AG09309 (cell line): ENCODE data around the gene WHAMM.

Experiments
- DNase-seq: peaks from one replicate; pipeline ENCODE4 v3.0.0-alpha.2; 2010; ENCODE audit warnings: low read depth
- H3K4me3 ChIP-seq: 2 replicates; pipeline ENCODE4 v1.5.1; 2011; ENCODE audit warnings: mild to moderate bottlenecking, low read depth, low read length, moderate library complexity; ENCODE audit not compliant: control insufficient read depth
- CTCF ChIP-seq: IDR thresholded peaks from 2 replicates; pipeline ENCODE4 v1.5.1; 2011; ENCODE audit warnings: mild to moderate bottlenecking, low read depth, low read length, inconsistent platforms; ENCODE audit not compliant: insufficient read depth, control insufficient read depth; ENCODE audit errors: missing control alignments

Gene WHAMM

DNA sequence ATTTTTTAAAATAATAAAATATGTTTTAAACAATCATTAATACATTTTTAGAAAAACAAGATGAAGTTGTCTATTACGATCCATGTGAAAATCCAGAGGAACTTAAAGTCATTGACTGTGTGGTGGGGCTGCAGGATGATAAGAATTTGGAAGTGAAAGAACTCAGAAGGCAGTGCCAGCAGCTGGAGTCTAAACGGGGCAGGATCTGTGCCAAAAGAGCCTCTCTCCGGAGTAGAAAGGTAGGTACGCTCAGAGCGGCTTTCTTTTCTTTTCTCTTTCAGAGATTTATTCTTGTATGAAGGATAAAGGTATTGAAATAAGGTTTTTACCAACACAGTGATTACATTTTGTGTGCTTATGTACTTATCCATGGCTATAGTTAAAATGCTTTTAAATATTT, 13.6 kb downstream of the WHAMM start:
- TF ChIP-seq CTCF = no peak
- no peak for DNase-seq
- H3K4me3 ChIP-seq = no peak overlapping the region

- TF ChIP-seq CTCF = no peak
- no peak overlapping the region for H3K4me3 ChIP-seq
- DNase-seq = no peak
Observed at GRCh38 chr15:82828075-82828474, 18.6 kb downstream of the WHAMM start.

- TF ChIP-seq CTCF = no peak
- DNase-seq = no peak
- H3K4me3 ChIP-seq = no peak overlapping the region
Observed at GRCh38 chr15:82829234-82829633, 19.8 kb downstream of the WHAMM start.

DNA sequence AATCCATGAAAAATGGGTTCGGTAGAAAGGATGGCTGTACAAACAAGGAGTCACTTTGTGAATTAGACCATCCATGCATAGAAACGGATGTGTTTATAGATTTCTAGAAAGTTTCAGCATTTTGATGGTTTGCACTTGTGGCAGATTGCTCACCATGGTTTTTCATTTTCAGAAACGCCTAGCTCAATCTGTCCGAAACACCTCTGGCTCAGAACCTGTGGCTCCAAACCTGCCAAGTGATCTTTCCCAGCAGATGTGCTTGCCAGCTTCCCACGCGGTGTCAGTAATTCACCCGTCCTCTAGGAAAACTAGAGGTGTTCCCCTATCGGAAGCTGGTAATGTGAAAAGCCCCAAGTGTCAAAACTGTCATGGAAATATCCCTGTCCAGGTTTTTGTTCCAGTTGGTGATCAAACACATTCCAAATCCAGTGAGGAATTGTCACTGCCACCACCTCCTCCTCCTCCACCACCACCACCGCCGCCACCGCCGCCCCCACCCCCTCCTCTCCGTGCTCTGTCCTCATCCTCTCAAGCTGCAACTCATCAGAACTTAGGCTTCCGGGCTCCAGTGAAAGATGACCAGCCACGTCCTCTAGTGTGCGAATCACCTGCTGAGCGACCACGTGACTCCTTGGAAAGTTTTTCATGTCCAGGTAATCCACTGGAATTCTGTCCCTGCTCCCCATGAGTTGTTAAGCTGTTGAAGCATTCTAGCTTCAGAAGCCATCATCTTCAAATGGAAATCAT, 21.2 kb downstream of the WHAMM start:
- DNase-seq = no peak
- H3K4me3 ChIP-seq = no peak overlapping the region
- TF ChIP-seq CTCF = no peak

GRCh38 chr15:82831894-82832600, 22.6 kb downstream of the WHAMM start:
- no peak for TF ChIP-seq CTCF
- no peak for DNase-seq

GRCh38 chr15:82832601-82833361, 23.4 kb downstream of the WHAMM start:
- peak; percentile 12 for TF ChIP-seq CTCF
- H3K4me3 ChIP-seq = no peak overlapping the region
- DNase-seq = peak; percentile 58

More at GRCh38 chr15:82831894-82832600, 22.6 kb downstream of the WHAMM start:
- no peak overlapping the region for H3K4me3 ChIP-seq
